ENCODE measurements around the gene CAPZA1. TPM values are rescaled to one million over a fixed set of nuclear protein-coding genes. Genes with fewer than 3 reads are reported as not detected.
"Not testable (repeated sequence)": the region's sequence is repeated elsewhere in the genome, so short reads cannot be mapped to it uniquely, and the experiment has no call there.

Gene CAPZA1
- total RNA-seq, 1 experiment from 2014 or later: 211 TPM

DNA sequence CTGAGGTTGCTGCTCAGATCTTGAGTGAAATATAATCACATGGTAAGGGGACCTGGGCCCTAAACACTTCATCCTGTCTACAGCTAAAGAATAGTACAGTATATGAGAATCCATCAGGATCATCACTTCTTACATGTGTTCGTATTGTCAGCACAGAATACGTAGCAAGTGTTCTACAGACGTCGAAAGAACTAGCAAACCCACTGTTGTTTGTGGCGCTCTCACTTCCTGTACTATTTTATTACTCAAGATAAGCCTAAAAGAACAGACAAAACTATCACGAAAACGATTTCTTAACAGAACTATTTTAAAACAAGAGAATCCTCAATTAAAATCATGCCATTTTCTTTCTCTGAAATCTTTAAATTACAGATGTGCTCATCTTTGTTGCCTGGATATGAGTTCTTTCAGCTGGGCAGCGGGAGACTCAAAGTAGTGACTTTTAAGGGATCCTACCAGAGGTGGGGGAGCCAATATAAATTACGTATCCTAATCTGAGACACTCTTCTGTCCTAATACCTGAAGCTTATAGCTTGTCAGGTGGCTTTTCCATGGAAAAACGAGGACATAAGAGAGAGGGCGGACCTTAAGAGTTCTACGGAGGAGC is 1.4 kb upstream of the CAPZA1 start:
- Histone ChIP-seq H3K27ac (peak overlapping the region; percentile 97), H3K9me3 (replicated peaks) (no peaks in the 10 kb centered on the region), H3K36me3 (peaks cover 11% of the 10 kb centered on the region), H3K4me3 (peak overlapping the region; percentile 72), H3K27me3 (no peaks in the 10 kb centered on the region), H3K4me1 (peaks cover 12% of the 10 kb centered on the region)
- DNase-seq: peak in 1 of 2 experiments; percentile 33

GRCh38 chr1:112618721-112619517 is 713 bp upstream of the CAPZA1 start, which contains the start of gene ST7L:
TSS of gene ST7L (minus strand) at chr1:112619141. CDS start at chr1:112619113, 28 bp downstream.
- peak within 1 kb of the TSS; percentile 97 for H3K27ac ChIP-seq
- DNase-seq: peak; percentile 85 to 89

GRCh38 chr1:112620377-112620695 is 704 bp downstream of the CAPZA1 start:
- Histone ChIP-seq H3K4me3 (peak overlapping the region; percentile 72), H3K27me3 (no peaks in the 10 kb centered on the region), H3K36me3 (peaks cover 7% of the 10 kb centered on the region; the same call in 1 of the 2 replicates), H3K27ac (peak overlapping the region; percentile 97), H3K9me3 (replicated peaks) (no peaks in the 10 kb centered on the region), H3K4me1 (peaks cover 12% of the 10 kb centered on the region)
- no peak for DNase-seq

More at GRCh38 chr1:112618721-112619517, 713 bp upstream of the CAPZA1 start, which contains the start of gene ST7L:
- no peaks in the 10 kb centered on the region for H3K27me3 ChIP-seq
- H3K4me1 ChIP-seq: peaks cover 12% of the 10 kb centered on the region
- peak within 1 kb of the TSS; percentile 72 for H3K4me3 ChIP-seq
- H3K36me3 ChIP-seq: peaks cover 9% of the 10 kb centered on the region
- H3K9me3 ChIP-seq (replicated peaks): no peaks in the 10 kb centered on the region

DNA sequence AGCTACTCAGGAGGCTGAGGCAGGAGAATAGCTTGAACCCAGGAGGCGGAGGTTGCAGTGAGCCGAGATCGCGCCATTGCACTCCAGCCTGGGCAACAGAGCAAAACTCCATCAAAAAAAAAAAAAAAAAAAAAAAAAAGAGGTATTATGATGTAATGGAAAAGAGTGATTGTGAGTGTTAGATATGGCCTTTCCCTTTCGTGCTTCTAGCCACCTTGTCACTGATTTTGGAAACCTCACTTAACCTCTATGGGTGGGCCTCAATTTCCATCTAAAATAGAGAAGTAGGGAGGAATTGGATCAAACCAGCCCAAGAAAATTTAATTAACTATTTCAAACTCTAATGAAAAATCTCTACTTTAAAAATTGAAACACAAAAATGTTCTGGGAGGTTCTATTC is 4.9 kb downstream of the CAPZA1 start:
- H3K9me3 ChIP-seq (replicated peaks); H3K27ac ChIP-seq; DNase-seq; H3K4me3 ChIP-seq; H3K27me3 ChIP-seq: not testable (repeated sequence)
- Histone ChIP-seq H3K4me1 (peaks cover 12% of the 10 kb centered on the region), H3K36me3 (peaks cover 24% of the 10 kb centered on the region)

- DNase-seq: peak in 1 of 2 experiments; percentile 15
Observed at GRCh38 chr1:112625696-112626095, 6.1 kb downstream of the CAPZA1 start.

DNA sequence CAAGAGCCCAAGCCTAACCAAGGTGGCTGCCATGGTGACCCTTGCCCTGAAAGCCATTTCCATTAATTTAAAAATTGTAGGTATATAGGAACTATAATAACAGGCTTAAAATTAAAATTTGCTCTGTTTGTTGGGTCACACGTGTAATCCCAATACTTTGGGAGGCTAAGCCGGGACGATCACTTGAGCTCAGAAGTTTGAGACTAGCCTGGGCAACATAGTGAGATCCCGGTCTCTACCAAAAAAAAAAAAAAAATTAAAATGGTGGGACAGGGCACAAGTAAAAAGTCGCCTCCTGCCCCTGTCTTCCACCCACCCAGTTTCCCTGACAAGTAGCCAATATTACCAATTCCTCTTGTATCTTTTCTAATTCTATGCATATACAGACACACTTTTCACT is 6.6 kb downstream of the CAPZA1 start:
- no peak overlapping the region for H3K4me3 ChIP-seq
- no peak overlapping the region for H3K27ac ChIP-seq
- H3K36me3 ChIP-seq: peaks cover 39% of the 10 kb centered on the region
- no peaks in the 10 kb centered on the region for H3K9me3 ChIP-seq (replicated peaks)
- H3K27me3 ChIP-seq: no peaks in the 10 kb centered on the region
- DNase-seq: no peak
- H3K4me1 ChIP-seq: peaks cover 6% of the 10 kb centered on the region; the same call in 1 of the 2 replicates

More at GRCh38 chr1:112625696-112626095, 6.1 kb downstream of the CAPZA1 start:
- peaks cover 34% of the 10 kb centered on the region for H3K36me3 ChIP-seq
- H3K9me3 ChIP-seq (replicated peaks): no peaks in the 10 kb centered on the region
- no peak overlapping the region for H3K27ac ChIP-seq
- no peak overlapping the region for H3K4me3 ChIP-seq
- H3K4me1 ChIP-seq: peaks cover 10% of the 10 kb centered on the region
- H3K27me3 ChIP-seq: no peaks in the 10 kb centered on the region

DNA sequence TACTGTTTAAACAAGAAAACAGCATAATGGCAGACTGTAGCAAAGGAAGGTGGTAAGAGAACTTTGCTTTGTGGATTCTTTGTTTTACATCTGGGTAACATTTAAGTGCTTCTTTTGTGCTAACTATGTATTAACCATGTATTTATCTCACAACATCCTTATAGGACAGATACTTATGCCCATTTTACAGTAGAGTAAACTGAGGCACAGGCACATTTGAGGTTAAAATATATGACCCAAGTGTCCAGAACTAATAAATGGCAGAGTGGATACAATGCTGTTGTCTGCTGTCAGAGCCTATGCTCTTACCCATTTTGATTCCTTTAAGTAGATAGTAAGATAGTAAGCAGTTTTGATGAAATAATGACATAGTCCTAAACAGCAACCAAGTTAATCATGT is 7.3 kb downstream of the CAPZA1 start:
- H3K27me3 ChIP-seq: no peaks in the 10 kb centered on the region
- H3K27ac ChIP-seq: no peak overlapping the region
- peaks cover 46% of the 10 kb centered on the region for H3K36me3 ChIP-seq

GRCh38 chr1:112628516-112628915 is 8.9 kb downstream of the CAPZA1 start:
- peaks cover 43% of the 10 kb centered on the region for H3K36me3 ChIP-seq
- no peaks in the 10 kb centered on the region for H3K9me3 ChIP-seq (replicated peaks)
- no peaks in the 10 kb centered on the region for H3K27me3 ChIP-seq
- H3K27ac ChIP-seq: no peak overlapping the region
- no peak overlapping the region for H3K4me3 ChIP-seq
- no peaks in the 10 kb centered on the region for H3K4me1 ChIP-seq
- no peak for DNase-seq

More for the DNA sequence above, 7.3 kb downstream of the CAPZA1 start:
- DNase-seq: no peak
- Histone ChIP-seq H3K4me3 (no peak overlapping the region), H3K4me1 (0 out of 2 replicates have a peak, but pooled peaks cover 3% of the 10 kb centered on the region), H3K9me3 (replicated peaks) (no peaks in the 10 kb centered on the region)

GRCh38 chr1:112629256-112629655 is 9.6 kb downstream of the CAPZA1 start:
- no peaks in the 10 kb centered on the region for H3K9me3 ChIP-seq (replicated peaks)
- peaks cover 43% of the 10 kb centered on the region for H3K36me3 ChIP-seq
- DNase-seq: no peak
- no peaks in the 10 kb centered on the region for H3K4me1 ChIP-seq
- H3K4me3 ChIP-seq: no peak overlapping the region
- no peak overlapping the region for H3K27ac ChIP-seq
- H3K27me3 ChIP-seq: no peaks in the 10 kb centered on the region

DNA sequence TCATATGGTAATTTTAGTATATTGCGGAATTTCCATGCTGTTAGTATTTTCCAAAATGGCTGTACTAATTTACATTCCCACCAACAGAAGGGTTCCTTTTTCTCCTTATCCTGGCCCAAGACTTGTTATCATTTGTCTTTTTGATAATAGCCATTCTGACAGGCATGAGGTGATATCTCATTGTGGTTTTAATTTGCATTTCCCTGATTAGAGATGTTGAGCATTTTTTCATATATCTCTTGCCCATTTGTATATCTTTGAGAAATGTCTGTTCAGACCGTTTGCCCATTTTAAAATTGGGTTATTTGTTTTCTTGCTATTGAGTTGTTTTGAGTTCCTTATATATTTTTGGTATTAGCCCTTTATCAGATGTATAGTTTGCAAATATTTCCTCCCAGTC is 14.0 kb downstream of the CAPZA1 start:
- Histone ChIP-seq H3K4me3 (no peak overlapping the region), H3K27me3 (no peaks in the 10 kb centered on the region), H3K36me3 (peaks cover 34% of the 10 kb centered on the region), H3K9me3 (replicated peaks) (no peaks in the 10 kb centered on the region), H3K4me1 (peaks cover 4% of the 10 kb centered on the region), H3K27ac (no peak overlapping the region)
- DNase-seq: no peak

DNA sequence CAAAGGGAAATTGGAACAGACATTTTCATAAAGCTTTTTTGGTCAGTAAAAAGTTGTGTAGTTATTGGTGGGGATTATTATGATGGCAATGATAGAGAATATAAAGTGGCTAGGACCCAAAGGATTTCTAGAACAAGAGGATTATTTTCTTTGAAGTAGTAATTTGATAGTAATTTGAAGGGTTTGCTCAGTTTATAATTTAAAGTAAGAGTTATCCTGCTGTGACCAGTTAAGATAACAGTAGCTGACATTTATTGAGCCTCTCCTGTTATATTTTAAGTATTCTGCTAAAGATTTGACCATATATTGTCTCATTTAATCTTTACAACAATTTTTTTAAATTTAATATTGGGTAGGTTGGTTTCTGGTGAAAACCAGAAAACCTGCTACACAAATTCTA is 14.7 kb downstream of the CAPZA1 start:
- H3K36me3 ChIP-seq: peaks cover 29% of the 10 kb centered on the region
- no peaks in the 10 kb centered on the region for H3K27me3 ChIP-seq
- H3K4me1 ChIP-seq: peaks cover 4% of the 10 kb centered on the region
- DNase-seq: no peak
- H3K27ac ChIP-seq: no peak overlapping the region
- no peaks in the 10 kb centered on the region for H3K9me3 ChIP-seq (replicated peaks)
- no peak overlapping the region for H3K4me3 ChIP-seq

GRCh38 chr1:112636056-112636455 is 16.4 kb downstream of the CAPZA1 start:
- no peak overlapping the region for H3K27ac ChIP-seq
- H3K4me3 ChIP-seq: no peak overlapping the region
- peaks cover 4% of the 10 kb centered on the region for H3K4me1 ChIP-seq
- no peaks in the 10 kb centered on the region for H3K27me3 ChIP-seq
- no peak for DNase-seq
- no peaks in the 10 kb centered on the region for H3K9me3 ChIP-seq (replicated peaks)
- peaks cover 16% of the 10 kb centered on the region for H3K36me3 ChIP-seq

DNA sequence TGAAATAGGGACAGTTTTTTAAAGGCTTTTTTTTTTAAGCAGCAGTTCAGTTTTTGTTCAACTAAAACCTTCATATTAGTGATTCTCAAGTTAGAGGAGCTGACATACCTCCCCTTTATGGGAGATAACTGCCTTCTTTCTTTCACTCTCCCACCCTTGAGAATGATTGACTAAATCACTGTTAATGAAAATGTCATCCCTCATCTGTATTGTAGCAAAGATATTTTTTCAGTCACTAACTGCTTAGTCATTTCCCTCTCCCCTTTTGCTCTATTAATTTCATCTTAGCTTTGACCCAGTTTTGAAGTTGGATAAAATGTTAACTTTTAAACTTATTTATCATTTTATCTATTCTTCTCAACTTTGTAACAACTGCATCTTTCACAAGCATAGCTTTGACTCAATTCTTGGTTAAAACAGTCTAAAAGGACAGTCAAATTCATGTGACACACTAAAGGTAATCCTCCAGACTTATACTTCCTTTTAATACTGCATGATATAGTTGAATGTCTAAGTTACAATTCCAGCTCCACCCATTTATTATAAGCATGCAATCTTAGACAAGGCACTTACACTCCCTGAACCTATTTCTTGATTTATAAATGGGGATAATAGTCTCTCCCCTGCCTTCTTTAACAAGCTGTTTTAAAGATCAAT is 17.1 kb downstream of the CAPZA1 start:
- H3K27me3 ChIP-seq: no peaks in the 10 kb centered on the region
- peaks cover 4% of the 10 kb centered on the region for H3K4me1 ChIP-seq
- H3K4me3 ChIP-seq: no peak overlapping the region
- no peak overlapping the region for H3K27ac ChIP-seq
- no peak for DNase-seq
- H3K36me3 ChIP-seq: peaks cover 14% of the 10 kb centered on the region
- H3K9me3 ChIP-seq (replicated peaks): no peaks in the 10 kb centered on the region

DNA sequence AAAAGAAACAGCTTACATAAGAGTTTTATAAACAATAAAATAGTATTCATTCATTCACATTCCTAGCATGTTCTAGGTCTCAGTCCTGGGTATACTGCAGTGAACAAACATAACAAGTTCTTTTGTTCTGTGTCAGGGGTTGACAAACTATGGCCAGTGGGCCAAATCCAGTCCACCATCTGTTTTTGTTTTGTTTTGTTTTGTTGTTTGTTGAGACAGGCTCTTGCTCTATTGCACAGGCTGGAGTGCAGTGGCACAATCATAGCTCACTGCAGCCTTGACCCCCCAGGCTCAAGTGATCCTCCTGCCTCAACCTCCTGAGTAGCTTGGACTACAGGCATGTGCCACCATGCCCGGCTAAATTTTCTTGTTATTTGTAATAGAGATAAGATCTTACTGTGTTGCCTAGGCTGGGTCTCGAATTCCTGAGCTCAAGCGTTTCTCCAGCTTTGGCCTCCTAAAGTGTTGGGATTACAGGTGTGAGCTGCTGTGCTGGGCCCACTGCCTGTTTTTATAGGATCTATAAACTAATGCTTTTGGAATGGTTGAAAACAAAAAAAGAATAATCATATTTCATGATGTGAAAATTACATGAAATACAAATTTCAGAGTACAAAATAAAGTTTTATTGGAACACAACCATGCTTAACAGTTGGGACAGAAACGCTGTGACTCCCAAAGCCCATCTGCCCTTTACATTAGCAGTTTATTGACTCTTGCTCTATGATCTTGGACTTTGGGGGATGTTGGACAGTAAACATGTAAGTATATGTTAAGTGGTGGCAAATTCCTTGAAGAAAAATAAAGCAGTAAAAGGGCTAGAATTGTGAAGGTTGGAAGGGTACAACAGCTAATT is 17.9 kb downstream of the CAPZA1 start:
- no peaks in the 10 kb centered on the region for H3K27me3 ChIP-seq
- H3K27ac ChIP-seq: no peak overlapping the region
- H3K4me1 ChIP-seq: peaks cover 4% of the 10 kb centered on the region
- 0 out of 2 replicates have a peak, but pooled peaks cover 1% of the 10 kb centered on the region for H3K9me3 ChIP-seq (replicated peaks)
- H3K36me3 ChIP-seq: peaks cover 12% of the 10 kb centered on the region; the same call in 1 of the 2 replicates
- H3K4me3 ChIP-seq: no peak overlapping the region
- DNase-seq: no peak

Data from SJCRH30 (cell line).